ENCODE measurements around the gene MX2.

Gene MX2

DNA sequence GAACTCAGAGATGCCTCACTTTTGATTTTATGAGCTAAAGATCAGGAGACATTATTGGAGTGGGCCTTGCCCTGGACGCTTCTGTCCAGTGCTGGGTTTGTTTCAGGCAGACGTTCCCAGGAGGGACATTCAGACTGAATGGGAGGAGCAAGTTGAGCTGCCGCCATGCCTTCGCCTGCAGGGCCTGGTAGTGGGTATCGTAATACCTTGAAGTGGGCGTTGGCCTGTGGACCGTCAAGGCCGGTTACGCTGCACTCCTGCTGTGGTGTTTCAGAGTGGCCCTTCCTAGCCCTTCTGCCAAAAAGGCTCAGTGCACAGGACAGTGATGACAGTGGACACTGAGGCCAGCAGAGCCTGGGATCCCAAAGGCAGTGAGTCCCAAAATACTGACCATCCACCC is 43.6 kb upstream of the MX2 start:
- no peak overlapping the region for H3K4me3 ChIP-seq (replicated peaks; ENCODE audit: low read depth, low read length)
- TF ChIP-seq, protein P1, sequence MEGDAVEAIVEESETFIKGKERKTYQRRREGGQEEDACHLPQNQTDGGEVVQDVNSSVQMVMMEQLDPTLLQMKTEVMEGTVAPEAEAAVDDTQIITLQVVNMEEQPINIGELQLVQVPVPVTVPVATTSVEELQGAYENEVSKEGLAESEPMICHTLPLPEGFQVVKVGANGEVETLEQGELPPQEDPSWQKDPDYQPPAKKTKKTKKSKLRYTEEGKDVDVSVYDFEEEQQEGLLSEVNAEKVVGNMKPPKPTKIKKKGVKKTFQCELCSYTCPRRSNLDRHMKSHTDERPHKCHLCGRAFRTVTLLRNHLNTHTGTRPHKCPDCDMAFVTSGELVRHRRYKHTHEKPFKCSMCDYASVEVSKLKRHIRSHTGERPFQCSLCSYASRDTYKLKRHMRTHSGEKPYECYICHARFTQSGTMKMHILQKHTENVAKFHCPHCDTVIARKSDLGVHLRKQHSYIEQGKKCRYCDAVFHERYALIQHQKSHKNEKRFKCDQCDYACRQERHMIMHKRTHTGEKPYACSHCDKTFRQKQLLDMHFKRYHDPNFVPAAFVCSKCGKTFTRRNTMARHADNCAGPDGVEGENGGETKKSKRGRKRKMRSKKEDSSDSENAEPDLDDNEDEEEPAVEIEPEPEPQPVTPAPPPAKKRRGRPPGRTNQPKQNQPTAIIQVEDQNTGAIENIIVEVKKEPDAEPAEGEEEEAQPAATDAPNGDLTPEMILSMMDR (IDR thresholded peaks at IDR 0.05; ENCODE audit: low read depth, low read length, missing control alignments): no peak
- DNase-seq (ENCODE audit: extremely low read depth, low read depth): no peak

DNA sequence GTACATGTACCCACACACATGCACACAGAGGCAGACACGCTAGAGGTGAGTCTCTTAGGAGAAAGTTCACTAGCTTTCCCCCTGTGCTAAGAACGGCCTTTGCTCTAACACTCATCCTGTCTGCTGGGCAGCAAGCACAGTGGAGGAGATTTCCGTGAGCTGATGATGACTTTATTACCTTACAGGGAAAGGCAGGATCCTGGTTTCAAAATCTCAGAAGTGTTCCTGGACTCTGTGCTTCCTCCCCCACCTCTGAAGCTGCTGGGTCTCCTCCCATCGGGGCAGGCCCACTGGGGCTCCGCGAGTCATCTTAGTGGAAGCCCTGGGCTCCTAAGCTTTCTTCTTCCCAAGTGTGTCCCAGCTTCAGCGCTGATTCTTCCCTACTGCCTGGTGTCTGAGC is 42.6 kb upstream of the MX2 start:
- H3K4me3 ChIP-seq (replicated peaks; ENCODE audit: low read depth, low read length): no peak overlapping the region
- TF ChIP-seq, protein P1 (IDR thresholded peaks at IDR 0.05; ENCODE audit: low read depth, low read length, missing control alignments): no peak
- DNase-seq (ENCODE audit: extremely low read depth, low read depth): no peak

DNA sequence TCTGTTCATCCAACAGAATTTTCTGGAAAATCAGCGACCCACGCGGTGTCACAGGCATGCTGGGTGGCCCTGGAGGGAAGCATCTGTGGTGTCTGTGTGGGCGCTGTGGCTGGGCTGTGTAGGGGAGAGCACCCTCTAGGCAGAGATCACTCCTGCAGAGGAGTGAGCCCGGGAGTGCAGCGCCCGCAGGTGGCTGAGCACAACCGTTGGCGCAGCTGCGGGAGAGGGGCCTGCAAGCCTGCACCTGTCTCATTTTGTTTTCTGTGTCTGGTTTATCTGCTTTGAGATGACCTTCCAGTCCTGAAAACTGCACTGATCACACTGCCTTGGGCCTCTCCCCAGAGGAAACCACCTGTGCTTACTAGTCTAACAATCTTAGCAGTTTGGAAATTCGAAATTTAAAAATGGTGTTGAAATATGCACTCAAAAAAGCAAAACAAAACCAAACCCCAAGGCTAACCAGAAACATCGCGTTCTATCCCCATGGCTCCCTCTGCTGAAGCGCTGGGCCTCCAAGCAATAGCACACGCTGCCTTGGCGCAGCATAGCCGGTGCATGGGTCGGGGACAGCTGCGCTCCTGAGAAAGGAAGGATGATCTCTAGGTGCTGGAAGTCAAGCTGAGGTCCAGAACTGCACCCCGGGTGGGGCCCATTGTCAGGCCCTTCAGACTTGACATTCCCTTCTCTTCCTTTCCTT is 40.5 kb upstream of the MX2 start:
- H3K4me3 ChIP-seq (replicated peaks; ENCODE audit: low read depth, low read length): no peak overlapping the region
- TF ChIP-seq, protein P1 (IDR thresholded peaks at IDR 0.05; ENCODE audit: low read depth, low read length, missing control alignments): no peak
- DNase-seq (ENCODE audit: extremely low read depth, low read depth): no peak

DNA sequence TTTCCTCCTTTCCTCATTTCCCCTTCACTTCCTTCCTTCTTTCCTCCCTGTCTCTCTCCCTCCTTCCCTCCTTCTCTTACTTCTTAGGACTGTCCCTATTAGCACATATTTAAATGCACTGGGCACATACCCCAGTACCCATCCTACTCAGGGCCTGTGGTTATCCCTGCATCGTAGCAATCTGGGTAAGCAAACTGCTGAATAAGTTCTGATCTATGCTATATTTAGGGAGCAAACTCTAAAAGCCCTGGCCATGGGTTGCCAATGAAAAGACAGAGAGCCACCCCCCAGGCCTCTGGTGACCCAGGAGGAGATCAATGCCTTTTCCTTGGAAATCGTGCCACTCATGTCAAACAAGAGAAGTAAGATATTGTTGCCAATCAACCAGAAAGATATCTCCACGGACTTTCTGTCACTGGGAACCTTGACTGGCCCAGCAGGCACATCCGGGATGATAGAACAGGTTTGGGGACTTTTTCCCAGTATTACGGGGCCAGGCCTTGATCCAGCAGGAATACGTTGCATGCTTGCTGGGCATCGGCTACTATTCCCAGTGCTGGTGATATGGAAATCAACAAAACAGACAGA is 39.8 kb upstream of the MX2 start:
- no peak overlapping the region for H3K4me3 ChIP-seq (replicated peaks; ENCODE audit: low read depth, low read length)
- TF ChIP-seq, protein P1 (IDR thresholded peaks at IDR 0.05; ENCODE audit: low read depth, low read length, missing control alignments): no peak

DNA sequence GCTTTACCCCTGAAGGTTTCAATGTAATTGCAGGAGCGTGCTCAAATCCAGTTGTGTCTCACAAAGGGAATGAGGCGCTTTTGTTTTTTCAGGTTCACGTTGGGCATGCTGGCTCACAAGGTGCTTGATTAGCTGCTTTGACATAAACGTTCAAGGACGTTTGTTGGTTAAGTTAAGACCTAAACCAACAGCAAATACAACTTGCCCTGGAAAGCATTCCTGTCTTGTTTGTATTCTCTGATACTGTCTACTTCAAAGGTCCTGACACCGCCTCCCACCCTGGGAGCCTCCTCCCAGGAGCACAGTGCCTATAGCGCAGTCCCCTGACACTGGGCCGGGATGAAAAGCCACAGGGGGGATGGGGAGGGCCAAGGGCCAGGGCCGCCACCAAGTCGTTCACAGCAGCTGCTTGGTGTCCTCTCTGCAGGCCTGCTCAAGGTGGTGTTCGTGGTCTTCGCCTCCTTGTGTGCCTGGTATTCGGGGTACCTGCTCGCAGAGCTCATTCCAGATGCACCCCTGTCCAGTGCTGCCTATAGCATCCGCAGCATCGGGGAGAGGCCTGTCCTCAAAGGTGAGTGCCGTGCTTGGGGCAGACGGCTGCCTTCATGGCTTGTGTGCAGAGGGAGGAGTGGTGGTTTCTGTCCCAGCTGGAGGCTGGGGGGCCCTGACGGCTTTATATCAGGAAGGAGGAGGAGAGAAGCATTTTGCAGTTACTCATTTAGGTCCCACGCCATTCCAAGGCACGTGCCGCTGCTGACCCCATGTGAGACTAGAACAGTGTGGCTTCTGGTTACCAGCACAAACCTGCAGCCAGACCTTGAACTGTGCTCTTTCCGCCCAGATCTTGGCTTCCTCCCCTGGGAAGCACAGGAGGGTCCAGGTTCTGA is 39.1 kb upstream of the MX2 start:
- TF ChIP-seq, protein P1 (IDR thresholded peaks at IDR 0.05; ENCODE audit: low read depth, low read length, missing control alignments): no peak
- DNase-seq (ENCODE audit: extremely low read depth, low read depth): no peak
- no peak overlapping the region for H3K4me3 ChIP-seq (replicated peaks; ENCODE audit: low read depth, low read length)

More for the DNA sequence above, 39.8 kb upstream of the MX2 start:
- DNase-seq (ENCODE audit: extremely low read depth, low read depth): no peak

DNA sequence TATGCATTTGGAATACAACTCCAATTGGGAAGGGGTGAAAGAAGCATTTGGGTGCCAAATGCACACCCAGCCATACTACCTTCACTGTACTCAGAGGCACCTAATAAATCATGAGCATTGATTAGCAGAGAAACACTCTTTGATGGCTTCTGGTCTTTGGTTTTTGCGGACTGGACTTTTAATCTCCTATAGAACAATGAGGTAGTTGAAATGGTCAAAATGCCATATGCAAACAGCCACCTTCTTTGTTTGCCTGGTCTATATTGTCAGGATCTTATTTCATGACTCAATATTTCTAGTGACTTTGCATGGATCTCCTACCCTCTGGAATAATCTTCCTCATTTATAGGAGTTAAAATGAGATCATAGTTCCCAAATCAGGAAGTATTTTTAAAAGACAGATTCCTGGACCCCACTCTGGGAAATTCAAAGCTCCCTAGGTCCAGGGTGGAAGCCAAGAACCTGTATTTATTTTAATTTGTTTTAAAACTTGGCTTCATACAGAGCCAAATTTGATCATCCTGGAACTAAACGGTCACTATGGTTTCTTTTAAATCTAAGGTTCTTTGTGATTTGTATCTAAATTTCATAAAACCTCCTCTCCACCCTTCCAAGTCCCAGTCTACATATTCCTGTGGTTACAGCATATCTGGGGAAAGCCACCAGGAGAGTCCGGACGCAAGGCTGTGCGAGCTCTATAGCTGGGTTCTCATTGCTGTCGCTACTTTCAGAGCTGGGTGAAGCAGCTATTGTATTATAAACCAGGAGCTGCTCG is 36.5 kb upstream of the MX2 start:
- DNase-seq (ENCODE audit: extremely low read depth, low read depth): no peak
- TF ChIP-seq, protein P1 (IDR thresholded peaks at IDR 0.05; ENCODE audit: low read depth, low read length, missing control alignments): no peak
- no peak overlapping the region for H3K4me3 ChIP-seq (replicated peaks; ENCODE audit: low read depth, low read length)
